IPS DF 6.9 (cell line): Measurements from ENCODE around the gene ZNF608.

Experiments used
- DNase-seq: peaks from one replicate; pipeline ENCODE4 v3.0.0-alpha.2; 2013; ENCODE audit warnings: low read depth, low spot score
- H3K27ac ChIP-seq: one replicate; pipeline ENCODE4 v1.5.1; 2013; ENCODE audit warnings: low read length, control low read depth
- H3K27me3 ChIP-seq: 2 replicates; pipeline ENCODE4 v1.6.1; 2013; ENCODE audit warnings: mild to moderate bottlenecking, low read length; ENCODE audit not compliant: control insufficient read depth, insufficient read depth
- H3K36me3 ChIP-seq: 2 replicates; pipeline ENCODE4 v1.6.1; 2013; ENCODE audit warnings: low read length; ENCODE audit not compliant: control insufficient read depth, insufficient read depth
- H3K4me1 ChIP-seq: 2 replicates; pipeline ENCODE4 v1.6.1; 2013; ENCODE audit warnings: low read length; ENCODE audit not compliant: control insufficient read depth, insufficient read depth
- H3K4me3 ChIP-seq: 2 replicates; pipeline ENCODE4 v1.5.1; 2013; ENCODE audit warnings: mild to moderate bottlenecking, low read length
- H3K9me3 ChIP-seq: 2 replicates; pipeline ENCODE4 v1.6.1; 2013; ENCODE audit warnings: low read length, inconsistent platforms; ENCODE audit not compliant: control insufficient read depth, insufficient read depth
- WGBS: extraction: QIAGEN DNeasy Blood & Tissue Kit; methylation state at CpG from one replicate; pipeline ENCODE4 v1.1.7; 2013; ENCODE audit warnings: mixed read lengths, missing lambda C conversion rate; ENCODE audit not compliant: insufficient read length, insufficient coverage; 5-methylcytosine and 5-hydroxymethylcytosine counted together

The ZNF608 gene

GRCh38 chr5:124742983-124743601 is 3.3 kb downstream of the ZNF608 start:
- 100% methylated on average over 3 of the region's 8 CpGs for WGBS
- Histone ChIP-seq H3K4me3 (no peak overlapping the region), H3K9me3 (no peaks in the 10 kb centered on the region), H3K36me3 (no peaks in the 10 kb centered on the region), H3K4me1 (no peaks in the 10 kb centered on the region; the same call in none of the 2 replicates), H3K27me3 (no peaks in the 10 kb centered on the region), H3K27ac (no peak overlapping the region)
- no peak for DNase-seq

GRCh38 chr5:124742521-124742920 is 3.9 kb downstream of the ZNF608 start:
- no peaks in the 10 kb centered on the region; the same call in none of the 2 replicates for H3K4me1 ChIP-seq
- no peak overlapping the region for H3K27ac ChIP-seq
- DNase-seq, result no peak
- no peaks in the 10 kb centered on the region for H3K36me3 ChIP-seq
- H3K9me3 ChIP-seq, result no peaks in the 10 kb centered on the region
- no peak overlapping the region for H3K4me3 ChIP-seq
- H3K27me3 ChIP-seq, result no peaks in the 10 kb centered on the region
- 100% methylated on average over 1 of the region's 4 CpGs for WGBS

DNA sequence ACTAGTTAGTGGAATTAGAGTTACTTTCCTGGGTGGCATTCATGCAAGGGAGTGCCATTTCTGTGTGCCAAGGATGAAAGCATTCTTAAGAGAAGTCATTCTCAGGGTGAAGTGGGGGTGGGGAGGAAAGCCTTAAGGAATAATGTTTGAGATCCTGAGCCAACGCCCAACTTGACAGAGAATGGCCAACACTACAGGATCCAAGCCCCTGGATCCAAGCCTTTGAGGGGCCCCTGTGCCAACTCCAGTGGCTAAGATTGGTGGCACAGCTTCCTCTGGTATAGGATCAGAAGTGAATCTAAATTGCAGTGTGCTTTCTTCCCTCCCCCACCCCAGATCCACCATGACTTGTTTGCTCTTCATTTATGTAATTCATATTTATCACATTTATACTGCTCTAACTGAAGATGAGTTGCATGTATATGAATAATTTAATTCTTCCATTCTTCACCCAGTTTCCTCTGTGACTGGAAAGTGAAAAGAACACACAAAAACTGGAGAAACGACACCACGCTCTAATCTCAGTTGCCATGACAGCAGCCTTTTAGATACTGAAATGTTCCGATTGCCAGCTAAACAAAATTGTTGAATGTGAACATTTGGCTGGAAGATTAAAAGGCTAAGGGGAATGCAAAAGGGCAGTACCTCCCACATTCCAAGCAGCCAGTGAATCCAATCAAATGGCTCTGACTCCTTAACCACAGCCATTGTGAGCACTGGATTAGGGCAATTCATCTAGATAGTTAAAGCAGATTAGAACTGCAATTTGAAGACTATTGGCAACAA is 4.5 kb downstream of the ZNF608 start:
- Histone ChIP-seq H3K4me3 (no peak overlapping the region), H3K36me3 (no peaks in the 10 kb centered on the region), H3K9me3 (no peaks in the 10 kb centered on the region), H3K4me1 (no peaks in the 10 kb centered on the region; the same call in none of the 2 replicates), H3K27ac (no peak overlapping the region), H3K27me3 (no peaks in the 10 kb centered on the region)
- DNase-seq, result no peak
- no CpG with 5 or more reads among the region's 4 CpGs for WGBS

DNA sequence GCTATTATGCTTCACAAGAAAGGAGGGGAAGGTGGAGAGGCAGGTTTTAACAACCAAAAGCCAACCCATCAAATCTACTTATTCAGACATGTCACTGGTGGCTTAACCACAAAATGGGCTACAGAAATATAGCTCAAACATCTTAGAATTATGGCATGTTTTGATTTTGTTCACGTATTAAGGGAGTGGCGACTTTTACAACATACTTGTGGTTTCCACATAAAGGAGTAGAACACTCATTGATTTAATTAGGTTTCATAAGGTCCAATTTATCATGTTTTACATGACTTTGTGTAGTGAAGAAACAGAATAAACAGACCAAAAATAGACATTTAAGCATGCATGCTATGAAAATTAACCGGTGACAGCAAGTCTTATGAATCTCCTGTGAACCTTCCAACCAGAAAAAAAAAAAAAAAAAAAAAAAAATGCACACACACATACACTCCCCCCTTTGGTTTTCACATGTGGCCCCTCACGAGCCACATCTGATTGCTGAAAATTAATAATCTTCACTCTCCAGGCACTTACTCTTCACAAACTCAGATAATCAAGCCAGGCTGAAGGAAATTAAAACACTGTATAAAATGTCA is 5.4 kb downstream of the ZNF608 start:
- Histone ChIP-seq H3K9me3 (no peaks in the 10 kb centered on the region), H3K27me3 (no peaks in the 10 kb centered on the region), H3K4me3 (no peak overlapping the region), H3K27ac (no peak overlapping the region), H3K4me1 (no peaks in the 10 kb centered on the region; the same call in none of the 2 replicates), H3K36me3 (no peaks in the 10 kb centered on the region)
- DNase-seq, result no peak
- no CpG with 5 or more reads among the region's 4 CpGs for WGBS

GRCh38 chr5:124740071-124740470 is 6.4 kb downstream of the ZNF608 start:
- Histone ChIP-seq H3K36me3 (no peaks in the 10 kb centered on the region), H3K4me3 (no peak overlapping the region), H3K27me3 (no peaks in the 10 kb centered on the region), H3K4me1 (no peaks in the 10 kb centered on the region; the same call in none of the 2 replicates), H3K9me3 (no peaks in the 10 kb centered on the region), H3K27ac (no peak overlapping the region)
- no peak for DNase-seq
- no CpG with 5 or more reads among the region's 4 CpGs for WGBS

DNA sequence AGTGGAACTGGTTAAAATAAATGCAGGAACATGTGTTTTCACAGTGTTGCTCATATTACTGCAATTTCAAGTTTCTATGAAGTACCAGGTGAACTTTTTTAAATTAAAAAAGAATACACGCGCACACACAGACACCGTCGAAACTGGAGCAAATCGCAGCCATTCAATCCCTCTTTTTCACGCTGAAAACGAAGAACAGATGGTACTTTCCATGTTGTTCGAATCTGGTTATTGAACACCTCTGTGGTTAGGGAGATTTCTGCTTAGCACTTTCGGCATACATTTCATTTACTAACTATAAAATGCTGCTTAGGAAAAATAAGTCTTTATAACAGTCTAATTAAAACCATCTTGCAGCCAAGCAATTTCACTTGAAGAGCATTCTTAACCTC is 6.8 kb downstream of the ZNF608 start:
- no CpG with 5 or more reads among the region's 9 CpGs for WGBS
- no peaks in the 10 kb centered on the region for H3K9me3 ChIP-seq
- H3K4me3 ChIP-seq, result no peak overlapping the region
- DNase-seq, result no peak
- no peaks in the 10 kb centered on the region; the same call in none of the 2 replicates for H3K4me1 ChIP-seq
- no peak overlapping the region for H3K27ac ChIP-seq
- no peaks in the 10 kb centered on the region for H3K36me3 ChIP-seq
- H3K27me3 ChIP-seq, result no peaks in the 10 kb centered on the region

DNA sequence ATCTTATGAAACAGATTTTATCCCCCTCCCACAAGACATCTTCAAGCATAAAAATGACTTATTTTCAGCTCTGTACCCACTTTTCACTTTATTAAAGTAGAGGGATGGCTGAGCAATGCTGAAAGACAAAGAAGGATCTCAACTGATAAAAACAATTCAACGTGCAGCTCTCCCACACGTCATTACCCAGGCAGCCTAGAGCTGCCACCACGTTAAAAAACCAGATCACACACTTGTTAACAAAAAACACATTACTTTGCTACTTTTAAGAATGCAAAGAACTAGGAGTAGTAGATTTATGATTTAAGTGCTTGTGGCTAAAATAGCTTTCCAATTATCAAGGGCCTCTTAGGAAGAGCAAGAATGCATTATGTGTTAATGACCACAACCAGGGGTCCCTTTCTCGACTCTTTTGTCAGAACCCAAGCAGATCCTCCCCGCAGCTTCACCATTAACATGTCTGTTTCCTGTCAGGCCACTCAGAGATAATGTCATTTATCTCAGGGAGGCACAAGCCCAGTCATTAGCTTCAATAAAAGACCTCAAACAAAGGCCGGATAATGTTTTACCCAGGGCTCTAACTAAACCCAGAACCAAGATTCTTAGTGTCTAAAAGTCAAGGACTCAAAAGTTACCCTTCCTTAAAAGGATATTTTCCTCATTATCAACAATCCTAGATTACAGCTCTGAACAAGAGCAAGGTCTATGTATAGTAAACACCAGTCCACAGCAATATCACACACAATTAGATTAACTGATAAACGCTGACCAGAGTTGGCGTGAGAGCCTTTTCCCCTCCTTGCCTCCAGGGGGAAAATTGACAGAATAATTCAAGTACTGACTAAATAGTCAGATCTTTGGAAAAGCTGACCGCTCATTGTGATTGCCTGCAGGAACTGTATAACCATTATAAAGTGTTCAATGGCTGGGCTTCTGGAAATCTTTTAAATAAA is 7.5 kb downstream of the ZNF608 start:
- Histone ChIP-seq H3K27me3 (no peaks in the 10 kb centered on the region), H3K36me3 (no peaks in the 10 kb centered on the region), H3K4me3 (no peak overlapping the region), H3K27ac (no peak overlapping the region), H3K4me1 (no peaks in the 10 kb centered on the region; the same call in 1 of the 2 replicates), H3K9me3 (no peaks in the 10 kb centered on the region)
- no peak for DNase-seq
- no CpG with 5 or more reads among the region's 9 CpGs for WGBS

GRCh38 chr5:124737651-124738050 is 8.8 kb downstream of the ZNF608 start:
- Histone ChIP-seq H3K4me3 (no peak overlapping the region), H3K27me3 (no peaks in the 10 kb centered on the region), H3K4me1 (peaks cover 3% of the 10 kb centered on the region; the same call in 1 of the 2 replicates), H3K9me3 (no peaks in the 10 kb centered on the region), H3K36me3 (no peaks in the 10 kb centered on the region), H3K27ac (no peak overlapping the region)
- DNase-seq, result no peak
- no CpG with 5 or more reads among the region's 1 CpG for WGBS

- DNase-seq, result no peak
- no CpG with 5 or more reads among the region's 3 CpGs for WGBS
- H3K9me3 ChIP-seq, result no peaks in the 10 kb centered on the region
- peaks cover 4% of the 10 kb centered on the region; the same call in 1 of the 2 replicates for H3K4me1 ChIP-seq
- H3K27ac ChIP-seq, result no peak overlapping the region
- H3K36me3 ChIP-seq, result no peaks in the 10 kb centered on the region
- H3K4me3 ChIP-seq, result no peak overlapping the region
- H3K27me3 ChIP-seq, result no peaks in the 10 kb centered on the region
Observed at GRCh38 chr5:124736805-124737188, 9.6 kb downstream of the ZNF608 start.
